DMS53 treated with DMSO at 0.1 percent for 48 hours (cell line): ENCODE measurements around the gene ZNF318.
"Not testable (repeated sequence)": the region's sequence is repeated elsewhere in the genome, so short reads cannot be mapped to it uniquely, and the experiment has no call there.

Source experiments
- DNase-seq: peaks from one replicate; lab custom pipeline; 2025; ENCODE audit not compliant: unreplicated experiment; lab: John Stamatoyannopoulos, UW

ZNF318 gene

DNA sequence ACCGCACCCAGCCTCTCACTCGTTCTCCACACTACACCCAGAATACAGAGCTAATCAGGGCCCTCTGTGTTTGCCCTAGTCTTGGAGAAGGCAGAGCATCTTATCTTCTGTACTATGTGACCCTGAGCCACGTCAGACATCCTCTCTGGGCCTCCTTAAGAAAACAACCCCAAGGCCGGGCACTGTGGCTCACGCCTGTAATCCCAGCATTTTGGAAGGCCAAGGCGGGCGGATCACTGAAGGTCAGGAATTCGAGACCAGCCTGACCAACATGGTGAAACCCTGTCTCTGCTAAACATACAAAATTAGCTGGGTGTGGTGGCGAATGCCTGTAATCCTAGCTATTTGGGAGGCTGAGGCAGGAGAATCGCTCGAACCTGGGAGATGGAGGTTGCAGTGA lies 66.4 kb downstream of the ZNF318 start:
- not testable (repeated sequence) for DNase-seq

DNA sequence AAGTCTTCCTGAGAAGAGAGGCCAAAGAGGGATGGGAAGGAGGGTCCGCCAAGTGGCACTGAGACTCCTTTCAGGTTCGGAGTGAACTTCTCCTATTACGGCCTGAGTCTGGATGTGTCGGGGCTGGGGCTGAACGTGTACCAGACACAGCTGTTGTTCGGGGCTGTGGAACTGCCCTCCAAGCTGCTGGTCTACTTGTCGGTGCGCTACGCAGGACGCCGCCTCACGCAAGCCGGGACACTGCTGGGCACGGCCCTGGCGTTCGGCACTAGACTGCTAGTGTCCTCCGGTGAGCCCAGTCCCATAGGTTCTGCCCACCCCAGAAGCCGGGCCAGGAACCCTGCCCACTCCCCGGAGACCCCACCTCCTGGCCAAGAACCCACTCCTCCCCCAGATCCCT lies 67.3 kb downstream of the ZNF318 start:
- DNase-seq, result no peak

GRCh38 chr6:43301081-43301870 lies 68.2 kb downstream of the ZNF318 start:
- no peak for DNase-seq

DNA sequence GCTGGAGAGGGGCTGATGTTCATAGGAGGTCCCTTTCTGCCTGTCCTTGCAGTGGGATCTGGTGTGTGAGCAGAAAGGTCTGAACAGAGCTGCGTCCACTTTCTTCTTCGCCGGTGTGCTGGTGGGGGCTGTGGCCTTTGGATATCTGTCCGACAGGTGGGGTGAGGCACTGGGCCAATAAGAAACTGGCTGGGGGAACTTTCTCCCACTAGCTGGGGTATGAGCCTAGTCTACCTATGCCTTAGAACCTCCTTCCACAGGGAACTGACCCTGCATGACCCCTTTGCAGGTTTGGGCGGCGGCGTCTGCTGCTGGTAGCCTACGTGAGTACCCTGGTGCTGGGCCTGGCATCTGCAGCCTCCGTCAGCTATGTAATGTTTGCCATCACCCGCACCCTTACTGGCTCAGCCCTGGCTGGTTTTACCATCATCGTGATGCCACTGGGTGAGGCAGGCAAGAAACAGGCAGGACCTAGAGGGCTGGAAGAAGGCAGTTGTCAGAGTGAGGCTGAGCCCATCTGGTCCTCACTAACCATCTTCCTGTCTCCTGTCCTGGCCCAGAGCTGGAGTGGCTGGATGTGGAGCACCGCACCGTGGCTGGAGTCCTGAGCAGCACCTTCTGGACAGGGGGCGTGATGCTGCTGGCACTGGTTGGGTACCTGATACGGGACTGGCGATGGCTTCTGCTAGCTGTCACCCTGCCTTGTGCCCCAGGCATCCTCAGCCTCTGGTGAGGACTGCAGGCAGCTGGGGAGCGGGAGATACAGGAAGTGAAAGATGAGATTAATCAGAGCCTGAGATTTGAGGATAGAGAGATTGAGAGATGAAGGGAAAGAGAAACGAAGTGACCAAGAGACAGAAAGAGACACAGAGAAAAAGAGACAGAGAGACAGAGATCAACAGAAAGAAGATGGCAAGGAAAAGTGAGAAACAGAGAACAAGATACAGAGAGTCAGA lies 69.8 kb downstream of the ZNF318 start:
- DNase-seq, result no peak

GRCh38 chr6:43298565-43299337 lies 70.7 kb downstream of the ZNF318 start:
- DNase-seq, result no peak

- no peak for DNase-seq
Observed at GRCh38 chr6:43297644-43298564, 71.5 kb downstream of the ZNF318 start, which contains the start of gene SLC22A7. Gene SLC22A7 (plus strand): TSS chr6:43298260. CDS start chr6:43298359, 99 bp downstream.

- no peak for DNase-seq
Observed at GRCh38 chr6:43296780-43297497, 72.5 kb downstream of the ZNF318 start.

DNA sequence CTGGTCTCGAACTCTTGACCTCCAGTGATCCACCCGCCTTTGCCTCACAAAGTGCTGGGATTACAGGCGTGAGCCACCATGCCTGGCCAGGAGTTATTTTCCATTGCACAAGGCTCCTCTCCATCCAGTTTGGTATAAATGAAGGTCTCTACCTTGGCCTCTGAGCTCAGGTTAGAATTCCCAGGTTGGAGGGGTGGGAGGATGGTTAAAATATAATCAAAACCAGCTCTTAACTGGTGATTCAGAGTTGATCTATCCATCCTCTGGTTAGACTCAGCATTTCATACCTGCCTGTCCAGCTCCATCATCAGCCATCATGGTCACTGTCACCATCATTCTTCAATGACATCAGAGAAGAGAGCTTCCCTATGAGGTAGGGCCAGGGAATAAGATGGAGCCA lies 74.0 kb downstream of the ZNF318 start:
- DNase-seq, result no peak

DNA sequence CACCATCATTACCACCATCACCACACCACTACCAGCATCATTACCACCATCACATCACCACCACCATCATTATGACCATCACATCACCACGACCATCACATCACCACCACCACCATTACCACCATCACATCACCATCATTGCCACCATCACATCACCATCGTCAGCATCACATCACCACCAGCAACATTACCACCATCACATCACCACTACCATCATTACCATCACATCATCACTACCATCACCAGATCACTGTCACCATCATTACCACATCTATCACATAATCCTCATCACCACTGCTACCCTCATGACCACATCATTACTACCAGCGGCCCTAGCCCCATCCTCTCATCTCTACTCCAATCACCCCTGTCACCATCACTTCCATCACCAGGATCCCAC lies 74.9 kb downstream of the ZNF318 start:
- DNase-seq, result no peak

DNA sequence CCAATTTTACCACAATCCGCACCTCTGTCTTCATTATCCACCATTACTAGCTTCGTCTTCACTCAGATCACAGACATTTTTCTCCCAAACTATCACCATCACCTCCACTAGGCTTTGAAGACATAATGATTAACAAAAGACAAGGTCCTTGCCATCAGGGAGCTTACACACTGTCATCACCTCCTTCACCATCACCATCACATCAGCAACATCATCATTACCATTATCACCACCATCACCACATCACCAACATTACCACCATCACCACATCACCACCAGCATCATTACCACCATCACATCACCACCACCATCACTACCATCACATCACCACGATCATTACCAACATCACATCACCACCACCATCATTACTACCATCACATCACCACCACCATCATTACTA lies 75.7 kb downstream of the ZNF318 start:
- no peak for DNase-seq

DNA sequence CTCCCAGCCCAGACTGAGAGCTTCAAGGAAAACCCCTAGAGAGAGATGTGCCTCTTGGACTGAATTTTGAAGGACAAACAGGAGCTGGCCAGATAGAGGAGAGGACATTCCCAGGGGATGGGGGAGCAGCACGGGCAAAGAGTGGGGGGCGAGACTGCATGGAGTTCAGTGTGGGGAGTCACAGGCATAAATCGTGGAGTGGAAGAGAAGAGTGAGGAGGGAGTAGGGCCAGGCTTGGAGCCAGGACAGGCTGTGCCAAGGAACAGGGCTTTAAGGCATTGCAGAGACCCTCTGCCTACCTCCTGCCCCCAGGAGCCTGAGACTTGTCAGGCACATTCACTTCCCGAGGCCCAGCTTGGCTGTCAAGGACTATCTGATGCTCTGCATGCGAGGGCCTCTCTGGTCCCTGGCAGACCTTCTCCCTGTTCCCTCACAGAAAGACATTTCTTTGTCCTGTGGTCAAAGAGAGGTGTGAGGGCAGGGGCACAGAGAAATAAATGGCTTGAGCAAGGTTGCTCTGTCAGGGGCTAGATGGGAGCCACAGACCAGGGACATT lies 76.6 kb downstream of the ZNF318 start:
- DNase-seq, result no peak

DNA sequence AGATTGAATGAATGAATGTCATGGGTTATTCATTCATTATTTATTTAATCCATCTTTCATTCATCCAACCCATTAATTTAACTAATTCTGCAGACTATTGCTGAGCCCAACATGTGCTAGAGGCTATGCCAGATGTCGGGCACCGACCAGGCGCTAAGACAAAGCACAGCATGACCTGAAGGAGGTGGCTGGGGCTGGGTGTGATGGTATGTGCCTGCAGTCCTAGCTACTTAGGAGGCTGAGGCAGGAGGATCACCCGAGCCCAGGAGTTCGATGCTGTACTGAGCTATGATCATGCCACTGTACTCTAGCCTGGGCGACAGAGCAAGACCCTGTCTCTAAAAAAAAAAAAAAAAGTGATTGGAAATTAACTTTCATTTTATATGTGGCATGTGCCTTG lies 77.1 kb downstream of the ZNF318 start:
- no peak for DNase-seq

DNA sequence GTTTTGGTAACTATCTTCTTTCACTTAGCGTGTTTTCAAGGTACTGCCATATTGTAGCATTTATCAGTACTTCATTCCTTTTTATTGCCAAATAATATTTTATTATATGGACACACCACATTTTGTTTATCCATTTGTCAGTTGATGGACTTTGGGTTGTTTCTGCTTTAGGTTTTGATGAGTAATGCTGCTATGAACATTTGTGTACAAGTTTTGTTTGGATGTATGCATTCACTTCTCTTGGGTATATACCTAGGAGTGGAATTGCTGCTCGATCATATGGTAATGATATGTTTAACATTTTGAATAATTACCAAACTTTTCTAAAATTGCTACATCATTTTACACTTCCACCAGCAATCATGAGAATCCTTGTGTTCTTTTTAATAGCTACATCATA lies 77.7 kb downstream of the ZNF318 start:
- no peak for DNase-seq

DNA sequence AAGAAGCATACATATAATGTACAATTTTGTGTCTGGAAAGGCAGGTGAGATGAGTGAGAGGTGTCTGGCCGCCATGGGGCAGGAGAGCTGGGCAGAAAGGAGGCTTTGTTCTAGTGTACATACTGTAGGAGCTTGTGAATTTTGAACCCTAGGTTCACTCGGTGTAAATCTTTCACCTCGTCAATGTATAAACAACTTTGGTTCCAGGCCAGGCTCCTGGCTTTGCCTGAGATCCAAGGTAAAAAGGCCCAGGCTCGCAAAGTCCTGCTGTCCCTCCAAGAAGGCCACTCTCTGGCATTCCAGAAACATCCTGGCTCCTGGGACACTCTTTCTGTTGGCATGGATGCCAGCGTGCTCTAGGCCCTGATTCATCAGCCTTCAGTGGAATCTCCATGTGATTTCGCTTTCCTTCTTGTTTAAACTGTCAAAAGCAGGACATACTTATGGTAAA lies 78.5 kb downstream of the ZNF318 start:
- no peak for DNase-seq

GRCh38 chr6:43290339-43290904 lies 79.0 kb downstream of the ZNF318 start:
- no peak for DNase-seq

DNA sequence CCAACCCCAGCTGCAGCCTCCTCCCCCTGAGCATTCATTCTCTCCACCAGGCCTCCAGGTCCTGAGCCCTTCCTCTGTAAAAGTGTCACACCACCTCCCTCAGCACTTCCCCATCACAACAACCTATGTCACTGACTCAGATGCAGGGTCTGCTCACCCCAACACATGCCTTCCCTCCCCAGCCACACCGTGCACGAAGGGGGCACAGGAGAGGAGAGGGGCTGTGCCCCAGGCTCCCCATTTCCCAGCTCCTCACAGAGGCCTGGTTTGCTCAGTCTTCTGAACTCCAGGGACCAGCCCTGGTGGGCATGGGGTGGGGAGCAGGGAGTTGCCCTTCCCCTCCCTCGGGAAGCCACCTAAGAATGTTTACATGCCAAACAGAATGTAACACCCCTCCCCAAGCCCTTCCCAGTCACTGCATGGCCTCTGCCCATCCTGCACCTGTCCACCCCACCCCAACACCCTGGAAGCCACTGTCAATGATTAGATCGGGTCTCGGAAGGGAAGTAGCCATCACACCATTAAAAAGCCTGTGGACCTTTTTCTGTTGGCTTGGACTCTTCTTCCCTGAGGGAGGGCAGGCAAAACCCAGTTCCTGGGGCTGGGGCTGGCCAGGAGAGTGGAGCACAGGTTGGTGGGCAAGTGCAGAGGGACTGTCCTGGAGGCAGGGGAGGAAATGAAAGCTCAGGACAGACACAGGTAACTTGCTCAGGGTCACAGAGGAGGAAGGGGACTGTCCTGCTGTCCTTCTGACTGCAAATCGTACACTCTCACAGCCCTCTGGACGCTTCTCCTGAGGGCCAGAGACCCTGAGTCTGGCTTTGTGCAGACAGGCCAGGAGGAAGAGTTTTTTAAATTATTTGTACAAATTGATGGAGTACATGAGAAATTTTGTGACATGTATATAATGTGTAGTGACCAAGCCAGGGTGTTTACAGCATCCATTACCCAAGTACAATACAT lies 81.4 kb downstream of the ZNF318 start:
- no peak for DNase-seq

- no peak for DNase-seq
Observed at GRCh38 chr6:43286980-43287716, 82.3 kb downstream of the ZNF318 start.
